Measurements from ENCODE around the gene HUS1. TPM values are rescaled to one million over a fixed set of nuclear protein-coding genes. Genes with fewer than 3 reads are reported as not detected.

The HUS1 gene
- total RNA-seq, 3 donors from 2014 or later, result 48.9 to 55.3 (median 54.8) TPM

GRCh38 chr7:47965456-47965855 is 14.0 kb downstream of the HUS1 start:
- DNase-seq, result no peak
- no peaks in the 10 kb centered on the region for H3K9me3 Mint-ChIP-seq
- H3K36me3 Mint-ChIP-seq (ENCODE audit: insufficient read depth), result peaks cover 67% of the 10 kb centered on the region
- no peak overlapping the region for H3K4me3 Mint-ChIP-seq
- no peaks in the 10 kb centered on the region for H3K27me3 Mint-ChIP-seq (ENCODE audit: low read depth)
- ATAC-seq, result no peak
- peaks cover 19% of the 10 kb centered on the region for H3K4me1 Mint-ChIP-seq (ENCODE audit: low read depth)

GRCh38 chr7:47962262-47962661 is 17.2 kb downstream of the HUS1 start:
- Mint-ChIP-seq H3K27me3 (ENCODE audit: low read depth) (no peaks in the 10 kb centered on the region), H3K4me3 (no peak overlapping the region), H3K9me3 (no peaks in the 10 kb centered on the region), H3K4me1 (ENCODE audit: low read depth) (peaks cover 7% of the 10 kb centered on the region), H3K36me3 (ENCODE audit: insufficient read depth) (peaks cover 57% of the 10 kb centered on the region)
- no peak for DNase-seq
- no peak for ATAC-seq

- ATAC-seq, result no peak
- Mint-ChIP-seq H3K27me3 (ENCODE audit: low read depth) (no peaks in the 10 kb centered on the region), H3K36me3 (ENCODE audit: insufficient read depth) (peaks cover 35% of the 10 kb centered on the region)
These were observed 22.3 kb downstream of the HUS1 start for GRCh38 chr7:47957156-47957555.

GRCh38 chr7:47956220-47956619 is 23.2 kb downstream of the HUS1 start:
- H3K36me3 Mint-ChIP-seq (ENCODE audit: insufficient read depth), result peaks cover 28% of the 10 kb centered on the region
- no peak for DNase-seq
- peaks cover 2% of the 10 kb centered on the region for H3K4me1 Mint-ChIP-seq (ENCODE audit: low read depth)
- H3K27me3 Mint-ChIP-seq (ENCODE audit: low read depth), result no peaks in the 10 kb centered on the region
- H3K9me3 Mint-ChIP-seq, result no peaks in the 10 kb centered on the region
- no peak for ATAC-seq
- H3K4me3 Mint-ChIP-seq, result no peak overlapping the region

More at GRCh38 chr7:47957156-47957555, 22.3 kb downstream of the HUS1 start:
- H3K9me3 Mint-ChIP-seq, result no peaks in the 10 kb centered on the region
- DNase-seq, result no peak
- peaks cover 2% of the 10 kb centered on the region for H3K4me1 Mint-ChIP-seq (ENCODE audit: low read depth)
- H3K4me3 Mint-ChIP-seq, result no peak overlapping the region

- Mint-ChIP-seq H3K27me3 (ENCODE audit: low read depth) (no peaks in the 10 kb centered on the region), H3K36me3 (ENCODE audit: insufficient read depth) (peaks cover 21% of the 10 kb centered on the region), H3K9me3 (no peaks in the 10 kb centered on the region), H3K4me1 (ENCODE audit: low read depth) (peaks cover 2% of the 10 kb centered on the region), H3K4me3 (no peak overlapping the region)
- ATAC-seq, result no peak
- DNase-seq, result no peak
These were observed 25.0 kb downstream of the HUS1 start for GRCh38 chr7:47954231-47954911.

GRCh38 chr7:47953822-47954221 is 25.6 kb downstream of the HUS1 start:
- DNase-seq, result no peak
- H3K4me3 Mint-ChIP-seq, result no peak overlapping the region
- H3K27me3 Mint-ChIP-seq (ENCODE audit: low read depth), result no peaks in the 10 kb centered on the region
- peaks cover 21% of the 10 kb centered on the region for H3K36me3 Mint-ChIP-seq (ENCODE audit: insufficient read depth)
- H3K9me3 Mint-ChIP-seq, result no peaks in the 10 kb centered on the region
- ATAC-seq, result no peak
- H3K4me1 Mint-ChIP-seq (ENCODE audit: low read depth), result peaks cover 2% of the 10 kb centered on the region

- Mint-ChIP-seq H3K36me3 (ENCODE audit: insufficient read depth) (peaks cover 14% of the 10 kb centered on the region), H3K27me3 (ENCODE audit: low read depth) (no peaks in the 10 kb centered on the region), H3K4me1 (ENCODE audit: low read depth) (no peaks in the 10 kb centered on the region), H3K4me3 (no peak overlapping the region), H3K9me3 (no peaks in the 10 kb centered on the region)
- no peak for DNase-seq
- no peak for ATAC-seq
These were observed 27.2 kb downstream of the HUS1 start for GRCh38 chr7:47952224-47952623.

GRCh38 chr7:47951374-47951773 is 28.0 kb downstream of the HUS1 start:
- H3K4me3 Mint-ChIP-seq, result no peak overlapping the region
- H3K4me1 Mint-ChIP-seq (ENCODE audit: low read depth), result no peaks in the 10 kb centered on the region
- no peaks in the 10 kb centered on the region for H3K27me3 Mint-ChIP-seq (ENCODE audit: low read depth)
- no peak for DNase-seq
- no peak for ATAC-seq
- H3K9me3 Mint-ChIP-seq, result no peaks in the 10 kb centered on the region
- H3K36me3 Mint-ChIP-seq (ENCODE audit: insufficient read depth), result peaks cover 10% of the 10 kb centered on the region

- no peaks in the 10 kb centered on the region for H3K27me3 Mint-ChIP-seq (ENCODE audit: low read depth)
- peaks cover 10% of the 10 kb centered on the region for H3K36me3 Mint-ChIP-seq (ENCODE audit: insufficient read depth)
- no peaks in the 10 kb centered on the region for H3K4me1 Mint-ChIP-seq (ENCODE audit: low read depth)
- no peak for DNase-seq
- H3K9me3 Mint-ChIP-seq, result no peaks in the 10 kb centered on the region
- ATAC-seq, result no peak
- H3K4me3 Mint-ChIP-seq, result no peak overlapping the region
These were observed 28.7 kb downstream of the HUS1 start for GRCh38 chr7:47950714-47951113.

- DNase-seq (no peak), ATAC-seq (no peak)
- Mint-ChIP-seq H3K4me3 (no peak overlapping the region), H3K36me3 (ENCODE audit: insufficient read depth) (peaks cover 6% of the 10 kb centered on the region), H3K27me3 (ENCODE audit: low read depth) (no peaks in the 10 kb centered on the region), H3K9me3 (no peaks in the 10 kb centered on the region), H3K4me1 (ENCODE audit: low read depth) (no peaks in the 10 kb centered on the region)
These were observed 29.7 kb downstream of the HUS1 start for GRCh38 chr7:47949703-47950102.

- Mint-ChIP-seq H3K4me3 (no peak within 1 kb of the TSS), H3K27me3 (ENCODE audit: low read depth) (no peaks in the 10 kb centered on the region), H3K36me3 (ENCODE audit: insufficient read depth) (no peaks in the 10 kb centered on the region), H3K9me3 (no peaks in the 10 kb centered on the region), H3K4me1 (ENCODE audit: low read depth) (no peaks in the 10 kb centered on the region)
- DNase-seq (no peak), ATAC-seq (no peak)
These were observed 31.1 kb downstream of the HUS1 start, which contains the start of gene PKD1L1 for GRCh38 chr7:47948141-47948790. PKD1L1 (minus strand) TSS chr7:47948466; CDS start chr7:47948440, 26 bp downstream.

- Mint-ChIP-seq H3K9me3 (no peaks in the 10 kb centered on the region), H3K4me1 (ENCODE audit: low read depth) (no peaks in the 10 kb centered on the region), H3K36me3 (ENCODE audit: insufficient read depth) (no peaks in the 10 kb centered on the region), H3K27me3 (ENCODE audit: low read depth) (no peaks in the 10 kb centered on the region), H3K4me3 (no peak overlapping the region)
- ATAC-seq, result no peak
- DNase-seq, result no peak
These were observed 32.1 kb downstream of the HUS1 start for GRCh38 chr7:47947355-47947749.

GRCh38 chr7:47946581-47947354 is 32.6 kb downstream of the HUS1 start:
- no peaks in the 10 kb centered on the region for H3K4me1 Mint-ChIP-seq (ENCODE audit: low read depth)
- no peaks in the 10 kb centered on the region for H3K36me3 Mint-ChIP-seq (ENCODE audit: insufficient read depth)
- DNase-seq, result no peak
- no peaks in the 10 kb centered on the region for H3K9me3 Mint-ChIP-seq
- H3K4me3 Mint-ChIP-seq, result no peak overlapping the region
- ATAC-seq, result no peak
- no peaks in the 10 kb centered on the region for H3K27me3 Mint-ChIP-seq (ENCODE audit: low read depth)

- no peaks in the 10 kb centered on the region for H3K4me1 Mint-ChIP-seq (ENCODE audit: low read depth)
- H3K9me3 Mint-ChIP-seq, result no peaks in the 10 kb centered on the region
- H3K27me3 Mint-ChIP-seq (ENCODE audit: low read depth), result no peaks in the 10 kb centered on the region
- peak in 1 of 2 donors; percentile 50 for ATAC-seq
- H3K4me3 Mint-ChIP-seq, result no peak overlapping the region
- peak; percentile 76 for DNase-seq
- no peaks in the 10 kb centered on the region for H3K36me3 Mint-ChIP-seq (ENCODE audit: insufficient read depth)
These were observed 34.0 kb downstream of the HUS1 start for GRCh38 chr7:47945261-47946015.
